Measurements from ENCODE around the gene IL6R.

The IL6R gene

DNA sequence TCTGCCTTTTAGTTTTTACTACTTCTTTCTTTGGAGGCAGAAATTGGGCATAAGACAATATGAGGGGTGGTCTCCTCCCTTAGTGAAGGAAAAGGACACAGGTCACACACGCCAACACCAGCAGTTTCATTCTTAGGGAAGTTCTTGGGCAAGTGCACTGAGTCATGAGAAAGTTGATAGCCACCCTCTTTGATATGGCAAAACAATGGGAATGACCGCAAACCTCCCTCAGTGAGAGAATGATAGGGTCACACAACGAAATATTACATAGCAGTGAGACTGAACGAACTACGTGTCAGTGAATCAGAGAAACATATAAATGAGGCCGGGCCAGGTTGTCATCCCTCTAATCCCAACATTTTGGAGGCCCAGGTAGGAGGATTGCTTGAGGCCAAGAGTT, 20.0 kb downstream of the IL6R start:
- no peak for DNase-seq (ENCODE audit: low read depth, low spot score)

DNA sequence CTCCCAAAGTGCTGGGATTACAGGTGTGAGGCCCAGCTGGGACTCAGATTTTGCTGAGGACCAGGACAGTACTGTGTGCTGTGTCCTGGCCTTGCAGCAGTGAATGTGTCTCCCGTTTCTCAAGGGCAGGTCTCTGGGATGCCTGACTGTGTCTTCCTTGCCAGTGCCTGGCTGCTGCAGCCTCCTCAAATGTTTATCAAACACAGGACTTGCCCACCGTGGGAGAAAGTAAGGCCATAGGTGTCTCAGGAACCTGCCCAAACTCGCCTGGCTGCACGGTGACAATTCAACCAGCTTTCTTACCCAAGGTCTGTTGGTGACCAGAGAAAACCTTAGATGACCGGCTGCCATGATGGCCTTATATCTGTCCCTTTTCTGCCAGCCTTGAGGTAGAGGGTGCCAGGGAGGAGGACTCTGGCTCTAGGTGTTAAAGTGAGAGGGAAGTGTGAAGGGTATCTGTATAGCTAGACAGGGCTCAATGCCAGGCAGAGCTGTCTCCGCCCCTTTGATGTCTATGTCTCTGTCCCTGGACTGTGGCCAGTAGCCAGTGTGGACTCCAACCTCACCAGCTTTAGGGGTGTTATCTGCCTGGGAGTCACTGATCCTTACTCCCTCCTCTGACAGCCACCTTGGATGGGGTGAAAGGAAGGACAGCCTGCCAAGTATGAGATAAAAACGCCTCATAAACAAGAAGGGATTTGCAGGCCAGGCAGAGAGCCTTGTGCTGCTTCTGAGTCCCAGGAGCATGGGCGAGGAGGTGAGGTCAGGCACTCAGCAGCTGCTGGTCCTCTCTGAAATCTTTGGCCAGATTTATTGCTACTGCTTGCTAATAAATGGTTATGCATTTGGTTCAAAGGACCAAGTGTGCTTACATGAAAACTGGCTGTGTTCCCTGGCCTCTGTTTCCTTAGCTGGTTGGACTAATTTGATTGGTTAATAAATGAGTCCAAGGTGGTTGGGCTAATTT, 22.3 kb downstream of the IL6R start:
- DNase-seq (ENCODE audit: low read depth, low spot score): no peak

DNA sequence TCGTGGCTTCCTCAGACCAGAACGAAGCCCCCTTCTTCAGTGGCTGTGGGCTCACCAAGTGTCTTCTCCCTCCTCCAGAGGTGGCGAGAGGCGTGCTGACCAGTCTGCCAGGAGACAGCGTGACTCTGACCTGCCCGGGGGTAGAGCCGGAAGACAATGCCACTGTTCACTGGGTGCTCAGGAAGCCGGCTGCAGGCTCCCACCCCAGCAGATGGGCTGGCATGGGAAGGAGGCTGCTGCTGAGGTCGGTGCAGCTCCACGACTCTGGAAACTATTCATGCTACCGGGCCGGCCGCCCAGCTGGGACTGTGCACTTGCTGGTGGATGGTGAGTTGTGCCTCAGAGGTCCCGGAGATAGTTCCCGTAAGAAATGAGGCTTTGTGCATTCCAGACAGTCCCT, 24.0 kb downstream of the IL6R start:
- no peak for DNase-seq (ENCODE audit: low read depth, low spot score)

DNA sequence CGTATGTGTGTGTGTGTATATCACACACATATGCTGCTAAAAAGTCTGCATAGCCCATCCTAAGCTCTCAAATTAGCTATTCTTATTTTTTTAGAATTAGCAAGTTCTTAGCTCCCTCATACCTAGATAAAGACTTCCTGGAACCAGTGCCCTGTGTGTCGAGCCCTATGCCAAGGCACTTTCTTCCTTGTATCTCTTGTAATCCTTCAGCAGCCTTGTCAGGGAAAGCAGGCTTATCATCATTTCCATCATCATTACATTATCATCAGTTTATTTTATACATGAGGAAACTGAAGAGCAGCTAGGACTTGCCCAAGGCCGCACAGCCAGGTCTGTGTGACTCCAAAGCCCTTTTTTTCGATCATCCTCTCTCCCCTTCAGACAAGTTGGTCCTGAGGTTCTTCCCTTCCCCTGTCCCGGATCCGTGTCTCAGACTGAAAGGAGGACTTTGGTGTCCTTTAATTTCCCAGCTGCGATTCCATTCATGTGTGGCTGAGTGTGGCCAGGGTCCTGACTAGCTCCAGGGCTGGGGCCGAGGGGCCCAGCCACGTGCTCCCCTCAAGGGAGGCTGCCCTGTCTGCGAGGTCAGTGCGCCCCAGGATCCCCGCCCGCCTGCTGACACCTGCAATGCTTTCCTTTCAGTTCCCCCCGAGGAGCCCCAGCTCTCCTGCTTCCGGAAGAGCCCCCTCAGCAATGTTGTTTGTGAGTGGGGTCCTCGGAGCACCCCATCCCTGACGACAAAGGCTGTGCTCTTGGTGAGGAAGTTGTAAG, 24.9 kb downstream of the IL6R start:
- no peak for DNase-seq (ENCODE audit: low read depth, low spot score)

DNA sequence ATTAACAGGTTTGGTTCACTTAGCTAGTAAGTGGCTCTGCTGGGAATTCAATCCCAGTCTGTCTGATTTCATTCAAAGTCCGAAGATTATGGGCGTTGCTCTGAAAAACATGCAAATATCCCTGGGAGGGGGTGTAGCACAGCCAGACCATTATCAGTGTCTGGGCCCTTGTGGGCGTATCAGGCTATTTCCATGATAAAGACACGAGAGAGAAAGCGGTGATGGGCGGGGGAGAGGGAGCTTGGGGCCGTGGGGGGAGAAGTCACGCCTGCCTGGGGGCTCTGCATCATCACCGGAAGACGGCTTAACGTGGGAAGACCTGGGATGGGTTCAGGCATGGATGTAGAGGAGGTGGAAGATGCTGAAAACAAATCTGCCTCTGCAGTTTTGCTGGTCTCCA, 25.8 kb downstream of the IL6R start:
- no peak for DNase-seq (ENCODE audit: low read depth, low spot score)

DNA sequence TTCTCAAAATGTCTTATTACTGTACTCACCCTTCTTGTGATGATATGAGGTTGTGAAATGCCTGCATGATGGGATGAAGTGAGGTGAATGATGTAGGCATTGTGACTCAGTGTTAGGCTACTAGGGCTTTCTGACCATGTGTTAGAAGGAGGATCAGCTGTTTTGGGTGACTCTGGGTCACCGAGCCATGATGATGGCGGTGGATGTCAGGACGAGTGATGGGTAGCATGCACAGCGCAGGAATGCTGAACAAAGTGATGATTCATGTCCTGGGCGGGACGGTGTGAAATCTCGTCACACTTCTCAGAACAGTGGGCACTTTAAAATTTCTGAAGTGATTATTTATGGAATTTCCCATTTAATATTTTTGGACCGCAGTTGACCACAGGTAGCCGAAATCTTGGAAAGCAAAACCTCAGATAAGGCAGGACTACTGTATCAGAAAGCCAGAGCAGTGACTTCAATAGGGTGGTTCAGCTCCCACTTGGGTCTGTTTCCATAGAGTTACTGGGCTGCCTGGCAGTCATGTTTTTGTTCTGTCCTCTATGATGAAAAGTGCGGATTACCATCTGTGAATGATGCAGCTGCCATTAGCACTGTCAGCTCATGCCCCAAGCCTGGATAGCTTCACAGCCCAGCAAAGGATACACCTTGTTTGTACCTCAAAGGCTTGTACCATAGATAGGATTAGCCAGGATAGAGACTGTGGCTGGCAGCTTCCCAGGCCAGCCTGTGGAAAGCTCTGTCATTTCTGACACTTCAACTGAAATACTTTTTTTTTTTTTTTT, 26.6 kb downstream of the IL6R start:
- peak; percentile 62 for DNase-seq (ENCODE audit: low read depth, low spot score)

DNA sequence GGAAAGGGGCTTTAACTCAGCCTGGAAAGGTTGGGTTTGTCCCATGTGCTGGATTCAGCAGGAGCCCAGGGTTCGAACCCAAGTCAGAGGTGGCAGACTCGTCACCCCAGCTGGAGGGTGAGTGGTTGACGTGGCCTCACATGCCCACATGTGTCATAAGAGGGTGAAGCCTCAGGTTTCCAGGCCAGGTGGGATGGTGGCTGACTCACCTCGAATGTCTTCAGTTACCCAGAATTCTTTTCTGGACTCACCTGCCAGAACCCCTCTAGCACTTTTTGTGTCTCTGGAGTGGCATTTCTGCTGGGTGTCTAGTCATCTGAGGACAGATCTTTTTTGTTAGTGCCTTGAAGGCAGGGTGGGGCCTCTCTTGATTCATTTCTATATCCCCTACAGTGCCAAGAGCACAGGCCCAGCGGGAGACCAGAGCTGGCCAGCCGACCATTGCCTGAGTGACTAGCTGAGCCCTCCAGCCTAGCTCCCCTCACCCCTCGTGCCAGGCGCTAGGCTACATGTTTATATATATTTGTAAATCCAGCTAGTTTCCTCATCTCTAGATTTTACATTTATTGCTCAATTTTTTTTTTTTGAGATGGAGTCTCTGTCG, 28.1 kb downstream of the IL6R start:
- DNase-seq (ENCODE audit: low read depth, low spot score): no peak

DNA sequence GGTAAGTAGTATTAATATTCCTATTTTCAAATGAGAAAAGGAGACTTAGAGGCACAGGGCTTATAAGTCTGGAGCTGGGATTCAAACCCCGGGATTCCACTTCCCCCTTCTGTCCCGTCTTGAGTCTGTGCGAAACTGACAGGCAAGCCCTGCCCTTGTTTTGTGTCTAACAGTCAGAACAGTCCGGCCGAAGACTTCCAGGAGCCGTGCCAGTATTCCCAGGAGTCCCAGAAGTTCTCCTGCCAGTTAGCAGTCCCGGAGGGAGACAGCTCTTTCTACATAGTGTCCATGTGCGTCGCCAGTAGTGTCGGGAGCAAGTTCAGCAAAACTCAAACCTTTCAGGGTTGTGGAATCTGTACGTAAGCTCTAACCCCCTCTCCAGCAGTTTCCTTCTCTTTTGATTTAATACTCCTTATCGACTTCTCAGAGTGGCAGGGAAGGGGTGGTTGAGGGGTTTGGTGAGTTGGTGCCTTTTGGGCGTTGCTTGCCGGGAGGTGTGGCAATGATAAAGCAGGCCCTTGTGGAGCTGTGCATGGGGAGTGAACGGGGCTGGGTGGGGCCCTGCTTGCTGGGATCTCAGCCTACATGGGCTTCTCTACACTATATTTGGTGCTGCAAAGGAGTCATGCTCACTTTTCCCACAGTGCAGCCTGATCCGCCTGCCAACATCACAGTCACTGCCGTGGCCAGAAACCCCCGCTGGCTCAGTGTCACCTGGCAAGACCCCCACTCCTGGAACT, 29.4 kb downstream of the IL6R start:
- DNase-seq (ENCODE audit: low read depth, low spot score): no peak

DNA sequence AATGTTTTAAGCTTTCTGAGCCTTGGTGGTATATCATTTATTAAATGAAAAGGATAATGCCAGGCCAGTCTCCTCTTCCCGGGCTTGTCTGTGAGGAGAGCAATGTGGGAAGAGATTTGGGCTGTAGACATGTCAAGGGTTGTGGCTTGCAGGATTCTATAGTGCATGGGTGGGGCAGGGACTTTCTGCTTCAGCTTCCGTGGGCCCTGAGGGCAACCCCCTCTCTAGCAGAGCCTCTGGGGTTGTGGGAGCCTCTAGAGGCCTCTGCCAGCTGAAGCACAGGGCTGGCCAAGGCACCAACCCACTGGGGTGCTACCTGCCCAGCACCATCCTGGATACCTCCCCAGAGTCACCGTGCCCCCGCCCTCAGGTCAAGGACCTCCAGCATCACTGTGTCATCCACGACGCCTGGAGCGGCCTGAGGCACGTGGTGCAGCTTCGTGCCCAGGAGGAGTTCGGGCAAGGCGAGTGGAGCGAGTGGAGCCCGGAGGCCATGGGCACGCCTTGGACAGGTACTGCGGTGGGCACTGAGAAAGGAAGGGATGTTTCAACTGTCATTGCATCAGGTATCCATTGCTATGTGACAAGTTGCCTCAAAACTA, 30.6 kb downstream of the IL6R start:
- DNase-seq (ENCODE audit: low read depth, low spot score): no peak

DNA sequence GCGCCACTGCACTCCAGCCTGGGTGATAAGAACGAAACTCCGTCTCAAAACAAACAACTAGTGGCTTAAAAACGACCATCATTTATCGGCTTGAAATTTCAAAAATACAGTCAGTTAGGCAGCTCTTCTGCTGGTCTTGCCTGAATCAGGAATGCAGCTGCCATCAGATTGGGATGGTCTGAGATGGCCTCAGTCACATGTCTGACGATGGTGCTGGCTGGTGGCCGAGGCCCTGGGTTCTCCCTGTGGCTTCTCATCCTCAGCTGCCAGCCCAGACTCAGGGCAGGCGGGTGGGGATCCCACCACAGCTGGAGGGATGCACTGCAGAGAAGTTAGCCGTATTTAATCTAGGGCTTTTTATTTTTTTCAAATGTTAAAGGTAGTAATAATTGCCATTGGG, 31.3 kb downstream of the IL6R start:
- DNase-seq (ENCODE audit: low read depth, low spot score): no peak

DNA sequence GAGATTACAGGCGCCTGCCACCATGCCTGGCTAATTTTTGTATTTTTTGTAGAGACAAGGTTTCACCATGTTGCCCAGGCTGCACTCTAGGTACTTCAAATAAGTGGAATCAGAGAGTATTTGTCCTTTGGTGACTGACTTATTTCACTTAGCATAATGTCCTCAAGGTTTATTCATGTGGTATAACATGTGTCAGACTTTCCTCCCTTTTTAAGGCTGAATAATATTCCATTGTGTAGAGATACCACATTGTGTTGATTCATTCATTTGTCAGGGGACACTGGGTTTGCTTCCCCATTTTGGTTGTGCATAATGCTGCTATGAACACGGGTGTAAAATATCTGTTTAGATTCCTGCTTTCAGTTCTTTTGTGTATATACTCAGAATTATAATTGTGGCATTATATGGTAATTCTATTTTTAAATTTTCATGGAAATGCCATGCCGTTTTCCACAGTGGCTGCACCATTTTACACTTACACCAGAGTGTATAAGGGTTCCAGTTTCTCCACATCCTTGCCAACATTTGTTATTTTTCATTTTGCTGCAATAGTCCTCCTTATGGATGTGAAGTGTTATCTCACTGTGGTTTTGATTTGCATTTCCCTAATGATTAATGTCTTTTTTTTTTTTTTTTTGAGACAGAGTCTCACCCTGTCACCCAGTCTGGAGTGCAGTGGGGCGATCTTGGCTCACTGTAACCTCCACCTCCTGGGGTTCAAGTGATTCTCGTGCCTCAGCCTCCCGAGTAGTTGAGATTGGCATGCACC, 35.1 kb downstream of the IL6R start:
- no peak for DNase-seq (ENCODE audit: low read depth, low spot score)

DNA sequence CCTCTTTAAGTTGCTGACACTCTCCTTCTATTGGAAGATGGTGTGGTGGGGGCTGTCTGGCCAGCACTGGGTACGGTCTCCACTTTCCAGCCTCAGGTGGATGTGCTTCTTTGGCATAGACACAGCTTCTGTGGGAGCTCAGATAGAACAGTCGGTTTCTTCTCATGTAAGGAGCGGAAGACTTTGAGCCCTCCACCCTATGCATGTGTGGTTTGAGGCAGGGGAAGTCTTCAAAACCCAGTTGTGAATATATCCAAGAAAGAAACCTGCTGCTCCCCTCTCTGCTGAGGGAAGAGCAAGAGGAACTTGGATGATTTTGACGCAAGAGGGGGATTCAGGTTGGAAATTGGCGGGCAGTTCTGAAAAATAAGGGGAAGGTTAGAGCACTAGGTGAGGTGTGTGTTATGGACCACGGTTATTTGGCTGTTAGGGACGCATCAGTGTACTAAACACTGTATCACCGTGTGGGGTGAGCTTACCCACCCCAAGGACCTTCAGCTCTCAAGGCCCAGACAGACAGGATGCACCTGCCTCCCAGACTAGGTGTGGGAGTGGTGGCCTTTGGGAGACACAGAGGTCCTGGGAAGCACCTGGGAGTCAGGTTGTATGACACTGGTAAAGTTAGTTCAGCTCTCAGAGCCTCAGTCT, 36.2 kb downstream of the IL6R start:
- no peak for DNase-seq (ENCODE audit: low read depth, low spot score)

DNA sequence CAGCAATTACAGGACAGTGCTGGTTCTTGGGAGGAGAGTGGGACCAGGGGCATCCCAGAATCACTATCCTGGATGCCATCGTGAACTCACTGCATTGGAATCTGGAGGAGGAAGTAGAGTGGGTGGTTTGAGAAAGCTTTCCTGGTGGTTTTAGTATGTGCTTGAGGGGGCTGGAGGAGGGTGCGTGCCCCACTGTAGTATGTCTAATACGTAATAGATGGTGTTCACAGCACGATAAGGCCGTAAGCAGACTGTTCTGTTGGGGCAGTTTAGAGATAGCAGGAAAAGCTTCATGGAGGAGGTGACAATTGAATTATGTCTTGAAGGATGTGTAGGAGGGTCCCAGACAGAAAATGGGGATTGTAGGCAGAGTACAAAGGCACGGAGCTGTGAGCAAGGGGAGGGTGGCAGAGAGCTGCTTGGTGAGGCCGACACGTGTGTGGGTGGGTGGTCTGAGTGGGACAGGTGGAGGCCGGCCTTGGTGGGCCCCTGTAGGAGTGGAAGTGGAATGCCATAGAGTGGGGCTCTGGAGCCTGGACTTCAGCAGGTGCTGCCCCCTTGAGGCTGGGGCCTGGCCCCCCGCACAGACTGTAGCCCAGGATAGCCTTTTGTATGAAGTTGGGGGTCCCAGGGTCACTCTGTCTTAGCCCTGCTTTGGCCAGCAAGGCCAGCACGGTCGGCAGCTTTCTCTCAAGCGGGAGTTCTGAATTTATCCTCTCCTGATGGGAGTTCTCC, 37.0 kb downstream of the IL6R start:
- no peak for DNase-seq (ENCODE audit: low read depth, low spot score)

DNA sequence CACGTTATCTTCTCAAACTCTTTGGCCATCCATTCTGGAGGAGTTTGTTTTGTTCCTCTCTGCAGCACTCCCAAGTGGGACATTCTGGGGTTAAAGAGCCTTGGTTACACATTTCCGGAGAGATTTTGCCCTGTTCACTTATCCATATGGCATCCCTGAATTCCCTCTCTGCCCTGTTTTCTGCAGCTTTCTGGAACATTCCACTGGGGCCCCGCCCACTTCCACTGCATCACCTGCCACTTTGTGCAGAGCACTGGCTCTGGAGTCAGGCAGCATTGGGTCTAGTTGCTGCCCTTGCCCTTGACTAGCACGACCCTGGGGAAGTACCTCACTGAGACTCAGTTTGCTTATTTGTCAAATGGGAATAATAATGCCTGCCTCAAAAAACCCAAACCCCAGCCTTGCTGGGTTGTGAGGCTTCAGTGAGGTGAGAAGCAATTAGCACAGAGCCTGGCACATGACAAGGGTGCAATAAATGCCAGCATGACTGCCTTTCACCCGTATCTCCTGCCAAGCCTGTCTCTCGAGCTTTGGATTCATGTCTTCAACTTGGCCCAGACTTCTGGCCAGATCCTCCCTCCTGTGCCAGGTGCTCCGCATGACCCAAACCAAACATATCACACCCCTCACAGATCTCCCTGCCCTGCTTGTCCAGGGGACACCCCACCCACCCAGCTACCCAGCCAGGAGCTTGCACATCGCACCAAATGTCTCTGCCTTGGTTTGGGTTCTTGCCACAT, 38.3 kb downstream of the IL6R start:
- DNase-seq (ENCODE audit: low read depth, low spot score): no peak

DNA sequence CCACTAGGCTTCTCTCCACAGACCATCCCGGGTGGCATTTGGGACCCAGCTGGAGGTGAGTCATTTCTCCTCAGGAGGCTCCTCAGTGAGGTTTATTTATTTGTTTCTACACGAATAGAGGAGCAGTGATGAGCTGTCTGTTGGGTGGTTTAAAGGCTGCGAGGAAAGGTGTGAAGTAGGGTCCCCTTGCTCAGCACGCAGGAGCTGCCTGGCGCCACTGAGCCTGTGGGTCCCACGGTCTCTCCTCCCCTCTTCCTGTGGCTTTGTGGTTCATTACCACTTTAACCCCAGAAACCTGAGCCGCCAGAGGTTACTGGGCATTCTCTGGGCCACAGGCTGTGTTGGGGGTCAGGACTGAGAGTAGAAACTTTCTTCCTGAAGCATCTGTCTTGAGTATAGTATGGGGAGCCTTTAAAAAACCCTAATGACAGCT, 39.9 kb downstream of the IL6R start:
- DNase-seq (ENCODE audit: low read depth, low spot score): peak; percentile 71

DNA sequence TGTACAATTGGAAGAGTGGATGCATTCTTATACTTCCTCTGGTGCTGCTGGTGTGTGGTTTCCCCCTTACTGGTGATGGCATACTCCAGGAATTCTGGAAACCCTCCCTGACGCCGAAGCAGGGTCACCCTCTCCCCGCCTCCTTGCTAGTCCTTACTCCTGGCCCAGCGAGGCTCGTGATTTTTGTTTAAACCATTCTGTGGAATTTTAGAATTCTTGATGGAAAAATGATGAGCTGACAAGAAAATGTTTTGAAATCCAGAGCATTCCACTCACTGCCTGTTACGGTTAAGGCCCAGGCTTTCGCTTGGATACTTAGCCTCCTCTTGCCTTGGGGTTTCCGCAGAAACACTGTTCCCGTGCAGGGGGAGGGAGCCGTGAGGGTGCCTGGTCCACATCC, 41.1 kb downstream of the IL6R start:
- no peak for DNase-seq (ENCODE audit: low read depth, low spot score)

DNA sequence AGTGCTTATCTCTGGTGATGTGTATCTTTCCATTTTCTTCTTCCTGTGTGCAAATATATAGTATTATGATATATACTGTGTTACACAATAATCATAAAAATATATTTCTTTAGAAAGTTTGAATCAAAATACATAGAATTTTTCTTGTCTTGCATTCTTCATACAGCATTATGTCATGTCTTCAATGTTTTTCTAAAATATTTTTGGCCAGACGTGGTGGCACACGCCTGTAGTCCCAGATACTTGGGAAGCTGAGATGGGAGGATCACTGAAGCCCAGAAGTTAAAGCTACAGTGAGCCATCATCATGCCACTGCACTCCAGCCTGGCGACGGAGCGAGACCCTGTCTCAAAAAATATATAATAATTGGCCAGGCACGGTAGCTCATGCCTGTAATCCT, 41.6 kb downstream of the IL6R start:
- no peak for DNase-seq (ENCODE audit: low read depth, low spot score)

DNA sequence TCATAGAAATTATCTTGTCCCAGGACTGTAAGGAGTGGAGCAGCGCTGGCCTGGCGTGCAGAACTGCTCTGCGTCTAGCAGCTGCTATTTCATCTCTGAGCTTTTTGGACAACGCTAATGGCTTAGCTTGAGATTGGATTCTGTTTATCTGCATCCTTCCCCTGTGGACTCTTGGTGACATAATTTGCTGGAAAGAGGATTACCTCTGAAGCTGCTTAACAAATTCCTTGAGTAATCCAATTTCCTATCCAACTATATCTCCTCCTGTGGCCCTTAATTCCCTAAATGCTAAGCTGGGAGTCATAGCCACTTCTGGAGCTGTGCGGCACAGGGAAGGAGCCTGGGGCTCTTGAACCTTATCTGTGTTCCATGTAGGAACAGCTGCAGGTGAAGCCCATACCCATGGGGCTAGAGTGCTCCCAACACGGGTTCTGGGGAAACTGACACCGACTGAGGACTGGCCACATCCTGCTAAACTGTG, 43.2 kb downstream of the IL6R start:
- DNase-seq (ENCODE audit: low read depth, low spot score): no peak
